H1 (cell line): Measurements from ENCODE around the gene RPN2. TPM values are rescaled to one million over a fixed set of nuclear protein-coding genes. Genes with fewer than 3 reads are reported as not detected.

Experiments used
- CTCF ChIA-PET: fragments of 300-600 bp; sonication (Branson Sonifier 250); formaldehyde crosslinking; loops from one replicate; lab custom pipeline; 2021; ENCODE audit not compliant: partially characterized antibody; lab: Charles Lee
- POLR2A ChIA-PET: fragments of 300-600 bp; sonication (Branson Sonifier 250); formaldehyde crosslinking; loops from one replicate; lab custom pipeline; 2021; ENCODE audit warnings: inconsistent platforms; ENCODE audit not compliant: partially characterized antibody; lab: Charles Lee
- DNase-seq, 2 experiments: peaks; one replicate each; pipeline versions ENCODE4 v3.0.0 to v3.0.0-alpha.2; 2010 to 2022; ENCODE audit warnings: low spot score in 2 of 2, low read depth in 1 of 2, mixed read lengths in 1 of 2
- FAIRE-seq: peaks from 2 replicates; lab custom pipeline; 2011; peaks lifted over from hg19 to GRCh38; lab: Jason Lieb, UNC
- H2AFZ ChIP-seq: 2 replicates; pipeline ENCODE4 v1.8.1; 2012; ENCODE audit warnings: low read length, inconsistent platforms
- H2AK5ac ChIP-seq: 2 replicates; pipeline ENCODE4 v1.6.1; 2013; ENCODE audit warnings: low read depth, low read length
- H2BK120ac ChIP-seq: replicated peaks from 2 replicates; pipeline ENCODE3; 2013; ENCODE audit warnings: low read depth, low read length, inconsistent platforms
- H2BK12ac ChIP-seq: 2 replicates; pipeline ENCODE4 v1.6.1; 2013; ENCODE audit warnings: low read depth, low read length
- H2BK15ac ChIP-seq: 2 replicates; pipeline ENCODE4 v1.6.1; 2013; ENCODE audit warnings: low read length
- H2BK20ac ChIP-seq: 2 replicates; pipeline ENCODE4 v1.6.1; 2013; ENCODE audit warnings: low read length
- H2BK5ac ChIP-seq: 2 replicates; pipeline ENCODE4 v1.6.1; 2013; ENCODE audit warnings: low read depth, low read length
- H3K14ac ChIP-seq: 2 replicates; pipeline ENCODE4 v1.6.1; 2013; ENCODE audit warnings: inconsistent platforms; ENCODE audit not compliant: insufficient read length
- H3K18ac ChIP-seq: 2 replicates; pipeline ENCODE4 v1.6.1; 2013; ENCODE audit warnings: low read length; ENCODE audit errors: extremely low read depth
- H3K23ac ChIP-seq: 2 replicates; pipeline ENCODE4 v1.6.1; 2013; ENCODE audit warnings: inconsistent platforms; ENCODE audit not compliant: insufficient read length
- H3K23me2 ChIP-seq: 2 replicates; pipeline ENCODE4 v1.6.1; 2013; ENCODE audit warnings: low read depth, low read length
- H3K27ac ChIP-seq: 2 replicates; pipeline ENCODE4 v1.6.1; 2011; ENCODE audit warnings: low read depth, low read length, inconsistent platforms
- H3K27me3 ChIP-seq, 4 experiments: replicated peaks in 1 of 4; 1 replicate in 1 of 4; 2 replicates in 3 of 4; pipeline versions ENCODE4 v1.6.1 to v1.8.1; 2011 to 2013; ENCODE audit warnings: low read length in 3 of 4, mild to moderate bottlenecking in 3 of 4, inconsistent platforms in 2 of 4, mixed read lengths in 2 of 4, moderate library complexity in 1 of 4; ENCODE audit not compliant: control insufficient read depth in 3 of 4, insufficient read depth in 3 of 4; ENCODE audit errors: extremely low read depth in 1 of 4
- H3K36me3 ChIP-seq, 4 experiments: 2 replicates each; pipeline versions ENCODE4 v1.6.1 to v1.8.1; 2011 to 2013; ENCODE audit warnings: mild to moderate bottlenecking in 4 of 4, low read length in 3 of 4, moderate library complexity in 2 of 4, control low read depth in 1 of 4, inconsistent platforms in 1 of 4; ENCODE audit not compliant: insufficient read depth in 4 of 4, control insufficient read depth in 2 of 4
- H3K4ac ChIP-seq: replicated peaks from 2 replicates; pipeline ENCODE3; 2013; ENCODE audit warnings: low read length, low read depth, mixed read lengths, inconsistent platforms; ENCODE audit not compliant: insufficient read length
- H3K4me1 ChIP-seq, 4 experiments: replicated peaks in 1 of 4; 1 replicate in 1 of 4; 2 replicates in 3 of 4; pipeline versions ENCODE4 v1.6.1 to v1.8.1; 2011 to 2013; ENCODE audit warnings: low read length in 3 of 4, inconsistent platforms in 2 of 4, mixed read lengths in 1 of 4; ENCODE audit not compliant: insufficient read depth in 4 of 4, control insufficient read depth in 3 of 4
- H3K4me2 ChIP-seq, 2 experiments: 2 replicates each; pipeline versions ENCODE4 v1.6.1 to v1.8.1; 2011 to 2013; ENCODE audit warnings: low read depth in 2 of 2, low read length in 2 of 2, control low read depth in 1 of 2, inconsistent platforms in 1 of 2, mild to moderate bottlenecking in 1 of 2; ENCODE audit not compliant: insufficient read depth in 1 of 2
- H3K4me3 ChIP-seq, 4 experiments: fragments of 200-600, 300-600 bp in 1 of 4; sonication (generic), shearing (Covaris generic), sonication (Bioruptor Twin) in 1 of 4; 2 replicates each; pipeline versions ENCODE4 v1.5.1 to v1.8.1; 2011 to 2016; ENCODE audit warnings: low read length in 4 of 4, low read depth in 3 of 4, control low read depth in 2 of 4, inconsistent platforms in 2 of 4, mild to moderate bottlenecking in 2 of 4, mixed read lengths in 1 of 4, moderate library complexity in 1 of 4; ENCODE audit not compliant: insufficient read depth in 2 of 4; ENCODE audit errors: extremely low read depth in 1 of 4
- H3K56ac ChIP-seq: replicated peaks from 2 replicates; pipeline ENCODE3; 2013; ENCODE audit warnings: low read depth, mild to moderate bottlenecking, mixed read lengths, low read length, inconsistent platforms; ENCODE audit not compliant: insufficient read length
- H3K79me1 ChIP-seq: 2 replicates; pipeline ENCODE4 v1.6.1; 2013; ENCODE audit warnings: low read depth, low read length, control low read depth
- H3K79me2 ChIP-seq, 2 experiments: 2 replicates each; pipeline versions ENCODE4 v1.6.1 to v1.8.1; 2012 to 2013; ENCODE audit warnings: low read length in 2 of 2, mild to moderate bottlenecking in 2 of 2, inconsistent platforms in 1 of 2; ENCODE audit not compliant: insufficient read depth in 2 of 2, control insufficient read depth in 1 of 2
- H3K9ac ChIP-seq, 4 experiments: replicated peaks in 1 of 4; 1 replicate in 1 of 4; 2 replicates in 3 of 4; pipeline versions ENCODE4 v1.6.1 to v1.8.1; 2011 to 2013; ENCODE audit warnings: low read depth in 3 of 4, low read length in 3 of 4, control low read depth in 2 of 4, mild to moderate bottlenecking in 2 of 4, moderate library complexity in 2 of 4, inconsistent platforms in 1 of 4; ENCODE audit errors: extremely low read depth in 1 of 4
- H3K9me3 ChIP-seq, 2 experiments: 2 replicates each; pipeline versions ENCODE4 v1.6.1 to v1.8.1; 2012 to 2013; ENCODE audit warnings: mild to moderate bottlenecking in 2 of 2, moderate library complexity in 2 of 2, control low read depth in 1 of 2, inconsistent platforms in 1 of 2, low read depth in 1 of 2, low read length in 1 of 2, mixed read lengths in 1 of 2; ENCODE audit not compliant: insufficient read depth in 2 of 2
- H4K20me1 ChIP-seq, 2 experiments: replicated peaks in 1 of 2; 2 replicates each; pipeline versions ENCODE3 to v1.8.1; 2011 to 2013; ENCODE audit warnings: inconsistent platforms in 2 of 2, low read length in 2 of 2, mild to moderate bottlenecking in 1 of 2; ENCODE audit not compliant: insufficient read depth in 2 of 2, control insufficient read depth in 1 of 2
- H4K5ac ChIP-seq: 2 replicates; pipeline ENCODE4 v1.6.1; 2013; ENCODE audit warnings: low read length, low read depth, mixed read lengths, inconsistent platforms; ENCODE audit not compliant: insufficient read length
- H4K8ac ChIP-seq: 2 replicates; pipeline ENCODE4 v1.8.0; 2013; ENCODE audit warnings: mild to moderate bottlenecking, moderate library complexity, low read length, inconsistent platforms; ENCODE audit not compliant: insufficient read depth; ENCODE audit errors: extremely low read depth
- H4K91ac ChIP-seq: replicated peaks from 2 replicates; pipeline ENCODE3; 2013; ENCODE audit warnings: low read length, mixed read lengths, inconsistent platforms; ENCODE audit not compliant: insufficient read length
- CBX5 ChIP-seq: fragments of 300-800, 300-1000 bp; sonication (generic); IDR thresholded peaks from 2 replicates; pipeline ENCODE4 v1.7.1; 2016; ENCODE audit warnings: antibody characterized with exemption, low read length, low read depth
- CEBPB ChIP-seq: IDR thresholded peaks from 2 replicates; pipeline ENCODE4 v1.6.1; 2012; ENCODE audit warnings: low read depth, low read length
- EGR1 ChIP-seq: IDR thresholded peaks from 2 replicates; pipeline ENCODE4 v1.6.1; 2011; ENCODE audit warnings: low read depth, low read length, borderline replicate concordance
- EP300 ChIP-seq, 2 experiments: IDR thresholded peaks; 1 replicate in 1 of 2; 2 replicates in 1 of 2; pipeline ENCODE4 v1.6.1; 2011 to 2012; ENCODE audit warnings: low read depth in 2 of 2, low read length in 2 of 2, mild to moderate bottlenecking in 2 of 2, borderline replicate concordance in 1 of 2, inconsistent platforms in 1 of 2, moderate library complexity in 1 of 2
- GABPA ChIP-seq: IDR thresholded peaks from 2 replicates; pipeline ENCODE4 v1.6.1; 2011; ENCODE audit warnings: mild to moderate bottlenecking, low read length, moderate library complexity, borderline replicate concordance; ENCODE audit not compliant: insufficient read depth
- JUND ChIP-seq: IDR thresholded peaks from 2 replicates; pipeline ENCODE4 v1.6.1; 2011; ENCODE audit warnings: mild to moderate bottlenecking, improper control_type of control experiment, low read length
- KDM1A ChIP-seq: fragments of 200-600, 300-600 bp; sonication (generic); IDR thresholded peaks from 2 replicates; pipeline ENCODE4 v1.7.1; 2016; ENCODE audit warnings: mild to moderate bottlenecking, low read length, borderline replicate concordance
- SP4 ChIP-seq: IDR thresholded peaks from 2 replicates; pipeline ENCODE4 v1.6.1; 2012; ENCODE audit warnings: low read length, inconsistent platforms
- TAF7 ChIP-seq: optimal IDR thresholded peaks from 2 replicates; pipeline ENCODE3; 2011; ENCODE audit warnings: low read depth, mild to moderate bottlenecking, inconsistent platforms, low read length, moderate library complexity, borderline replicate concordance
- TBP ChIP-seq: IDR thresholded peaks from 2 replicates; pipeline ENCODE4 v1.6.1; 2011; ENCODE audit warnings: low read depth, low read length, improper control_type of control experiment
- TEAD4 ChIP-seq: IDR thresholded peaks from 2 replicates; pipeline ENCODE4 v1.6.1; 2012; ENCODE audit warnings: low read depth, low read length, inconsistent platforms, mixed read lengths
- WGBS, 2 experiments: shearing (Covaris generic) in 1 of 2; methylation state at CpG; one replicate each; pipeline versions ENCODE4 v1.1.6 to v1.1.7; 2013 to 2015; ENCODE audit warnings: low lambda C conversion rate in 2 of 2, mixed read lengths in 2 of 2, inconsistent platforms in 1 of 2, low coverage in 1 of 2, missing lambda C conversion rate in 1 of 2; ENCODE audit not compliant: insufficient replicate concordance in 2 of 2, insufficient coverage in 1 of 2, insufficient read length in 1 of 2; ENCODE audit errors: extremely low coverage in 1 of 2, missing lambda C conversion rate in 1 of 2; 5-methylcytosine and 5-hydroxymethylcytosine counted together
- polyA plus RNA-seq, 7 experiments: library from polyadenylated mRNA; depleted of rRNA in 3 of 7; stranded (reverse) in 5 of 7; unstranded in 2 of 7; fragments of >200 nt in 5 of 7; fragments of 200-250 nt in 2 of 7; gene quantifications; 1 replicate in 5 of 7; 2 replicates in 1 of 7; 4 replicates in 1 of 7; pipeline versions ENCODE4 v1.2.1 to v1.2.3, GENCODE V29; 2011 to 2013; ENCODE audit warnings: missing spikeins in 2 of 7, mixed read lengths in 2 of 7
- total RNA-seq: library from RNA; stranded (reverse); fragmentation: NEBNext Ultra II Directional; extraction: Animal tissue kit (Norgen Biotek cat#: 25700); gene quantifications from 2 replicates; pipeline ENCODE4 v1.2.1, GENCODE V29; 2021
- TF ChIP-seq, protein P1 (sequence below): IDR thresholded peaks from 2 replicates; pipeline ENCODE4 v1.6.1; 2012; ENCODE audit warnings: low read length, inconsistent platforms

RPN2 gene
- total and polyA plus RNA-seq, 2 of the 8 experiments (the other 6 are each of a cell fraction or from before 2014, with no cell fraction given), result 236 to 379 TPM

DNA sequence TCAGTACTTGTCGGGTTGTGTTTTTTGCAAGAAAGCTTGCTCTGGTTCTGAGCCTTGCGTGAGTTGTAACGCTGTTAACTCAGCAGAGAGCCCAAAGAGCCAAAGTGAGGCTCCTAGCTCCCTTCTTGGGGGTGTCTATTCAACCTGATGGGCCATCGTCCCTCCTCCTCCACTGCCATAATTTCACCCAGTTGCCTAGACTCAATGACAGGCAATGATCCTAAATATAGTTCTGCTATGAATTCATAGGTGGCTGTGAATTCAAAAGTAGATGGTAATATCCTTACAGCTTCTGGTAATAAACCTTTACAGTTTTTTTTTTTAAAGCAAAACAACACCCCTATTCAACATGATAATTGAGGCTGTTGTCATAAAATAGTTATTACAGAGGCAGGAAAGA lies 43.0 kb downstream of the RPN2 start:
- Histone ChIP-seq H3K79me1 (peaks cover 5% of the 10 kb centered on the region), H2AFZ (no peak overlapping the region), H3K27ac (no peak overlapping the region), H2AK5ac (no peak overlapping the region), H3K4me2 (no peak overlapping the region), H3K9ac (no peak overlapping the region), H3K4me1 (peaks cover 0 to 6% (median 0%) of the 10 kb centered on the region in 4 experiments; a peak in 3 of 7 replicates), H2BK120ac (no peak overlapping the region), H2BK20ac (no peak overlapping the region), H4K8ac (no peak overlapping the region), H3K23ac (no peak overlapping the region), H3K9me3 (no peaks in the 10 kb centered on the region), H3K23me2 (no peaks in the 10 kb centered on the region), H2BK12ac (no peak overlapping the region), H3K14ac (no peak overlapping the region), H2BK5ac (no peak overlapping the region), H3K56ac (no peak overlapping the region), H3K27me3 (no peaks in the 10 kb centered on the region; a peak in 1 of 7 replicates), H3K36me3 (peaks cover 16 to 70% (median 39%) of the 10 kb centered on the region in 4 experiments), H3K4ac (no peak overlapping the region), H3K4me3 (no peak overlapping the region), H4K91ac (no peak overlapping the region), H3K79me2 (peaks cover 0 to 16% of the 10 kb centered on the region in 2 experiments; a peak in 3 of 4 replicates), H2BK15ac (no peak overlapping the region), H4K5ac (no peak overlapping the region), H3K18ac (no peak overlapping the region), H4K20me1 (peaks cover 2 to 3% of the 10 kb centered on the region in 2 experiments)
- 93% methylated on average over 4 of the region's 4 CpGs; no CpG with 5 or more reads in 1 of the 2 experiments for WGBS, 2 experiments
- FAIRE-seq (no peak), DNase-seq (no peak)
- POLR2A ChIA-PET, result interaction anchor here (1.3 to 2.7 kb wide), 3 partner anchors 8 to 43 kb away, joined by 3 to 17 read pairs (median 9); partner anchors contain the start of genes MROH8 and RPN2
- CTCF ChIA-PET, result interaction anchor here (0.8 to 2.1 kb wide), 5 partner anchors 10 to 26 kb away, joined by 3 to 10 read pairs (median 4); no protein-coding TSS in a partner anchor
- TF ChIP-seq SP4, result no peak
- no peak for TF ChIP-seq TBP
- no peak for TF ChIP-seq EGR1
- no peak for TF ChIP-seq TEAD4
- TF ChIP-seq CBX5, result no peak
- TF ChIP-seq JUND, result no peak
- TF ChIP-seq CEBPB, result no peak
- TF ChIP-seq GABPA, result no peak
- TF ChIP-seq, protein P1, sequence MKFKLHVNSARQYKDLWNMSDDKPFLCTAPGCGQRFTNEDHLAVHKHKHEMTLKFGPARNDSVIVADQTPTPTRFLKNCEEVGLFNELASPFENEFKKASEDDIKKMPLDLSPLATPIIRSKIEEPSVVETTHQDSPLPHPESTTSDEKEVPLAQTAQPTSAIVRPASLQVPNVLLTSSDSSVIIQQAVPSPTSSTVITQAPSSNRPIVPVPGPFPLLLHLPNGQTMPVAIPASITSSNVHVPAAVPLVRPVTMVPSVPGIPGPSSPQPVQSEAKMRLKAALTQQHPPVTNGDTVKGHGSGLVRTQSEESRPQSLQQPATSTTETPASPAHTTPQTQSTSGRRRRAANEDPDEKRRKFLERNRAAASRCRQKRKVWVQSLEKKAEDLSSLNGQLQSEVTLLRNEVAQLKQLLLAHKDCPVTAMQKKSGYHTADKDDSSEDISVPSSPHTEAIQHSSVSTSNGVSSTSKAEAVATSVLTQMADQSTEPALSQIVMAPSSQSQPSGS, result no peak
- TF ChIP-seq KDM1A, result no peak
- TF ChIP-seq EP300 (IDR thresholded peaks at IDR 0.05; ENCODE audit: borderline replicate concordance in 1 of 2, low read depth in 2 of 2, low read length in 2 of 2), result no peak
- no peak for TF ChIP-seq TAF7
